HepG2 (cell line): Measurements from ENCODE around the gene ZNF322. TPM values are rescaled to one million over a fixed set of nuclear protein-coding genes. Genes with fewer than 3 reads are reported as not detected.

Experiments
- ATM ChIP-seq: fragments of 450-650 bp; IDR thresholded peaks from 2 replicates; pipeline ENCODE4 v1.7.1; 2017; ENCODE audit warnings: mild to moderate bottlenecking, borderline replicate concordance
- ATRX ChIP-seq: sonication (generic); formaldehyde crosslinking; IDR thresholded peaks from 2 replicates; pipeline ENCODE4 v1.4.0; 2020; ENCODE audit warnings: missing genetic modification reagents, borderline replicate concordance
- ELF3 ChIP-seq: IDR thresholded peaks from 2 replicates; pipeline ENCODE4 v1.6.1; 2016; ENCODE audit warnings: missing genetic modification reagents, missing compliant biosample characterization
- GLI4 ChIP-seq: sonication (generic); formaldehyde crosslinking; IDR thresholded peaks from 2 replicates; pipeline ENCODE4 v1.5.1; 2020; ENCODE audit warnings: missing genetic modification reagents, mild to moderate bottlenecking, moderate library complexity, borderline replicate concordance
- HMG20B ChIP-seq: conservative IDR thresholded peaks from 2 replicates; pipeline ENCODE4 v1.6.1; 2016; ENCODE audit warnings: missing genetic modification reagents, missing compliant biosample characterization
- HNRNPK ChIP-seq: fragments of 200-400 bp; formaldehyde crosslinking; IDR thresholded peaks from 2 replicates; pipeline ENCODE4 v1.6.1; 2018; ENCODE audit warnings: low read length, low read depth, moderate library complexity, mild to moderate bottlenecking; ENCODE audit not compliant: poor library complexity, severe bottlenecking
- KLF11 ChIP-seq: IDR thresholded peaks from 2 replicates; pipeline ENCODE4 v1.6.1; 2016; ENCODE audit warnings: missing compliant biosample characterization
- NCOA1 ChIP-seq: sonication (generic); formaldehyde crosslinking; IDR thresholded peaks from 2 replicates; pipeline ENCODE4 v1.9.0; 2021; ENCODE audit warnings: missing genetic modification reagents
- NR2F2 ChIP-seq: IDR thresholded peaks from 2 replicates; pipeline ENCODE4 v1.6.1; 2012; ENCODE audit warnings: low read depth, inconsistent platforms, borderline replicate concordance
- POLR2AphosphoS2 ChIP-seq: IDR thresholded peaks from 2 replicates; pipeline ENCODE4 v1.6.1; 2011; ENCODE audit warnings: low read depth, low read length, improper control_type of control experiment
- PPARG ChIP-seq: conservative IDR thresholded peaks from 2 replicates; pipeline ENCODE4 v1.6.1; 2016; ENCODE audit warnings: missing biosample characterization, missing genetic modification reagents
- SMAD9 ChIP-seq: sonication (generic); formaldehyde crosslinking; IDR thresholded peaks from 2 replicates; pipeline ENCODE4 v1.5.1; 2020; ENCODE audit warnings: mild to moderate bottlenecking, missing genetic modification reagents
- SP140L ChIP-seq: sonication (generic); formaldehyde crosslinking; IDR thresholded peaks from 2 replicates; pipeline ENCODE4 v1.4.0; 2020; ENCODE audit warnings: missing genetic modification reagents, borderline replicate concordance
- TRIM24 ChIP-seq: sonication (generic); formaldehyde crosslinking; IDR thresholded peaks from 2 replicates; pipeline ENCODE4 v1.8.0; 2022; ENCODE audit warnings: mild to moderate bottlenecking, missing genetic modification reagents
- ZBTB21 ChIP-seq: sonication (generic); formaldehyde crosslinking; IDR thresholded peaks from 2 replicates; pipeline ENCODE4 v1.4.0; 2020; ENCODE audit warnings: missing genetic modification reagents
- ZFP1 ChIP-seq: IDR thresholded peaks from 2 replicates; pipeline ENCODE4 v1.6.1; 2016
- ZFYVE20 ChIP-seq: sonication (generic); formaldehyde crosslinking; IDR thresholded peaks from 2 replicates; pipeline ENCODE4 v1.8.0; 2023; ENCODE audit warnings: low read depth, mild to moderate bottlenecking, moderate library complexity, missing genetic modification reagents, borderline replicate concordance
- ZNF598 ChIP-seq: sonication (generic); formaldehyde crosslinking; IDR thresholded peaks from 2 replicates; pipeline ENCODE4 v1.5.1; 2020; ENCODE audit warnings: mild to moderate bottlenecking, missing genetic modification reagents, borderline replicate concordance
- ZNF816 ChIP-seq: sonication (generic); formaldehyde crosslinking; IDR thresholded peaks from 2 replicates; pipeline ENCODE4 v1.8.0; 2022; ENCODE audit warnings: missing genetic modification reagents, mild to moderate bottlenecking, borderline replicate concordance
- ZSCAN9 ChIP-seq: IDR thresholded peaks from 2 replicates; pipeline ENCODE4 v1.6.1; 2016; ENCODE audit warnings: borderline replicate concordance
- polyA plus RNA-seq, 8 experiments: library from polyadenylated mRNA; depleted of rRNA in 3 of 8; stranded (reverse) in 7 of 8; unstranded in 1 of 8; fragments of >200 nt; fragmentation: Illumina TruSeq in 4 of 8; extraction: Trizol in 4 of 8; gene quantifications; 2 replicates each; pipeline versions ENCODE4 v1.2.1 to v1.2.3, GENCODE V29; 2011 to 2016; ENCODE audit warnings: low read depth in 4 of 8, missing spikeins in 1 of 8, mixed read lengths in 1 of 8; ENCODE audit not compliant: insufficient read depth in 1 of 8
- total RNA-seq, 5 experiments: library from RNA; depleted of rRNA; stranded (reverse); fragments of >200 nt; fragmentation: Illumina TruSeq; extraction: Trizol; gene quantifications; 2 replicates each; pipeline ENCODE4 v1.2.3, GENCODE V29; 2016; ENCODE audit warnings: low read depth in 1 of 5
- TF ChIP-seq, protein P1 (sequence below): fragments of 450-650 bp; IDR thresholded peaks from 2 replicates; pipeline ENCODE4 v1.6.1; 2017; ENCODE audit warnings: mild to moderate bottlenecking
- TF ChIP-seq, protein P2 (sequence below): fragments of 450-650 bp; IDR thresholded peaks from 2 replicates; pipeline ENCODE4 v1.6.1; 2017
- TF ChIP-seq, protein P3 (sequence below): sonication (generic); IDR thresholded peaks from 2 replicates; pipeline ENCODE4 v1.6.1; 2016; ENCODE audit warnings: low read depth, borderline replicate concordance
- TF ChIP-seq, protein P4 (sequence below): sonication (generic); formaldehyde crosslinking; IDR thresholded peaks from 2 replicates; pipeline ENCODE4 v1.9.0; 2021; ENCODE audit warnings: missing genetic modification reagents, mild to moderate bottlenecking, borderline replicate concordance

The ZNF322 gene
- total and polyA plus RNA-seq, 2 of the 13 experiments (the other 11 are each of a cell fraction or from before 2014, with no cell fraction given) = 8.3 to 22.8 TPM

DNA sequence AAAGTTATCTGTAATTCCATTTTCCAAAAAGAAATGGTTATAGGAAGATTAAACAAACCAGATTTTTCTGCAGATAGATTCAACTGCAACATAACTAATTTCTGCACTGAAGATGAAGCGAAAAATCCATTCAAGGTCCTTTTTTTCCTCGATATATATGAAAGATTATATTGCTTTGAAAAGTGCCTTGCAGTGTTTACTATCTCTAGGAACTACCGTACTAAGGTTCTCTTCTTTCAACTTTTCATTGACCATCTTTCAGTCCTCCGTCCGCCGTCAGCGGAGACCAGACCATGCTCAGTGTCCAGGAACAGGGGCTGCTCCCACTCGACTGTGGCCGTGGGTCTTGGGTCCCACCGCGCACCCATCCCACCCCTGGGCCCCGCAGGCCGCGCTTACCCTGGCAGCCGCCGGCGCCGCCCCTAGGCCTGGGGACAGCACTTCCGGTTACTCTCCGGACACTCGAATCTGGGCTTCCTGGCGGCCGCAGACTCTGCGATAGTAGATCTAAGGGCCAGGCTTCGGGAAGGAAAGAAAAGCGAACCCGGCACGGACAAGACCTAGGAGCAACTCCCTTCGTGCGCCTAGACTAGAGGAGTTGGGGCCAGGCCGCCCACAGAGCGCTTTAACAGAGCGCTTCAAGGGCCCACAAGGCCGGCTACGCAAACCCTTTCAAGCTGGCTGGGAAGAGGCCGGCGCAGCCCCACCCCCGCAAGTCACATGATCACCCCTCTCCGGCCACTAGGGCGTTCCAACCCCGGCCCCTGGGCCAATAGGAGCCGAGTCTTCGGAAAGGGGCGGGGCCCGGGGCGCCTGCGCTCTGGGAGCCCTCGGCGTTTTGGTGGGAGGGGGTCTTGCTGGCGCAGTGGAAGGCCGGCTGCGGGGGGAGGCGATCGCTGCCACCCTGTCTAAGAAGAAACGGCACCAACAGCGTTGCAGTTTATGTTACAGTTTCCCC, at the start of gene ZNF322 (continued):
- TF ChIP-seq, protein P1, sequence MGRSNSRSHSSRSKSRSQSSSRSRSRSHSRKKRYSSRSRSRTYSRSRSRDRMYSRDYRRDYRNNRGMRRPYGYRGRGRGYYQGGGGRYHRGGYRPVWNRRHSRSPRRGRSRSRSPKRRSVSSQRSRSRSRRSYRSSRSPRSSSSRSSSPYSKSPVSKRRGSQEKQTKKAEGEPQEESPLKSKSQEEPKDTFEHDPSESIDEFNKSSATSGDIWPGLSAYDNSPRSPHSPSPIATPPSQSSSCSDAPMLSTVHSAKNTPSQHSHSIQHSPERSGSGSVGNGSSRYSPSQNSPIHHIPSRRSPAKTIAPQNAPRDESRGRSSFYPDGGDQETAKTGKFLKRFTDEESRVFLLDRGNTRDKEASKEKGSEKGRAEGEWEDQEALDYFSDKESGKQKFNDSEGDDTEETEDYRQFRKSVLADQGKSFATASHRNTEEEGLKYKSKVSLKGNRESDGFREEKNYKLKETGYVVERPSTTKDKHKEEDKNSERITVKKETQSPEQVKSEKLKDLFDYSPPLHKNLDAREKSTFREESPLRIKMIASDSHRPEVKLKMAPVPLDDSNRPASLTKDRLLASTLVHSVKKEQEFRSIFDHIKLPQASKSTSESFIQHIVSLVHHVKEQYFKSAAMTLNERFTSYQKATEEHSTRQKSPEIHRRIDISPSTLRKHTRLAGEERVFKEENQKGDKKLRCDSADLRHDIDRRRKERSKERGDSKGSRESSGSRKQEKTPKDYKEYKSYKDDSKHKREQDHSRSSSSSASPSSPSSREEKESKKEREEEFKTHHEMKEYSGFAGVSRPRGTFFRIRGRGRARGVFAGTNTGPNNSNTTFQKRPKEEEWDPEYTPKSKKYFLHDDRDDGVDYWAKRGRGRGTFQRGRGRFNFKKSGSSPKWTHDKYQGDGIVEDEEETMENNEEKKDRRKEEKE = no peak
- no peak for TF ChIP-seq POLR2AphosphoS2
- TF ChIP-seq PPARG (CRISPR knock-in tag) = no peak; the same call in none of the 2 replicates
- TF ChIP-seq, protein P2, sequence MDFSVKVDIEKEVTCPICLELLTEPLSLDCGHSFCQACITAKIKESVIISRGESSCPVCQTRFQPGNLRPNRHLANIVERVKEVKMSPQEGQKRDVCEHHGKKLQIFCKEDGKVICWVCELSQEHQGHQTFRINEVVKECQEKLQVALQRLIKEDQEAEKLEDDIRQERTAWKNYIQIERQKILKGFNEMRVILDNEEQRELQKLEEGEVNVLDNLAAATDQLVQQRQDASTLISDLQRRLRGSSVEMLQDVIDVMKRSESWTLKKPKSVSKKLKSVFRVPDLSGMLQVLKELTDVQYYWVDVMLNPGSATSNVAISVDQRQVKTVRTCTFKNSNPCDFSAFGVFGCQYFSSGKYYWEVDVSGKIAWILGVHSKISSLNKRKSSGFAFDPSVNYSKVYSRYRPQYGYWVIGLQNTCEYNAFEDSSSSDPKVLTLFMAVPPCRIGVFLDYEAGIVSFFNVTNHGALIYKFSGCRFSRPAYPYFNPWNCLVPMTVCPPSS = no peak
- TF ChIP-seq SMAD9 (CRISPR knock-in tag) = 0 out of 2 replicates have a peak, but pooled peaks have one; percentile 41
- TF ChIP-seq GLI4 (CRISPR knock-in tag) = peak; percentile 64; the same call in 1 of the 2 replicates
- TF ChIP-seq ZNF598 (CRISPR knock-in tag) = no peak; the same call in none of the 2 replicates
- TF ChIP-seq ZFP1 (CRISPR knock-in tag) = peak; percentile 33; the same call in 1 of the 2 replicates
- no peak for TF ChIP-seq ZBTB21 (CRISPR knock-in tag)
- no peak for TF ChIP-seq HNRNPK
- no peak for TF ChIP-seq ZFYVE20
- peak; percentile 43; the same call in 1 of the 2 replicates for TF ChIP-seq KLF11 (CRISPR knock-in tag)
- no peak; the same call in 1 of the 2 replicates for TF ChIP-seq ZSCAN9
- no peak for TF ChIP-seq TRIM24 (CRISPR knock-in tag)
- TF ChIP-seq ZNF816 (CRISPR knock-in tag) = peak; percentile 76; the same call in 1 of the 2 replicates
- no peak; the same call in 1 of the 2 replicates for TF ChIP-seq HMG20B (CRISPR knock-in tag)
- TF ChIP-seq, protein P3, sequence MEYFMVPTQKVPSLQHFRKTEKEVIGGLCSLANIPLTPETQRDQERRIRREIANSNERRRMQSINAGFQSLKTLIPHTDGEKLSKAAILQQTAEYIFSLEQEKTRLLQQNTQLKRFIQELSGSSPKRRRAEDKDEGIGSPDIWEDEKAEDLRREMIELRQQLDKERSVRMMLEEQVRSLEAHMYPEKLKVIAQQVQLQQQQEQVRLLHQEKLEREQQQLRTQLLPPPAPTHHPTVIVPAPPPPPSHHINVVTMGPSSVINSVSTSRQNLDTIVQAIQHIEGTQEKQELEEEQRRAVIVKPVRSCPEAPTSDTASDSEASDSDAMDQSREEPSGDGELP = 0 out of 2 replicates have a peak, but pooled peaks have one; percentile 4
- TF ChIP-seq, protein P4, sequence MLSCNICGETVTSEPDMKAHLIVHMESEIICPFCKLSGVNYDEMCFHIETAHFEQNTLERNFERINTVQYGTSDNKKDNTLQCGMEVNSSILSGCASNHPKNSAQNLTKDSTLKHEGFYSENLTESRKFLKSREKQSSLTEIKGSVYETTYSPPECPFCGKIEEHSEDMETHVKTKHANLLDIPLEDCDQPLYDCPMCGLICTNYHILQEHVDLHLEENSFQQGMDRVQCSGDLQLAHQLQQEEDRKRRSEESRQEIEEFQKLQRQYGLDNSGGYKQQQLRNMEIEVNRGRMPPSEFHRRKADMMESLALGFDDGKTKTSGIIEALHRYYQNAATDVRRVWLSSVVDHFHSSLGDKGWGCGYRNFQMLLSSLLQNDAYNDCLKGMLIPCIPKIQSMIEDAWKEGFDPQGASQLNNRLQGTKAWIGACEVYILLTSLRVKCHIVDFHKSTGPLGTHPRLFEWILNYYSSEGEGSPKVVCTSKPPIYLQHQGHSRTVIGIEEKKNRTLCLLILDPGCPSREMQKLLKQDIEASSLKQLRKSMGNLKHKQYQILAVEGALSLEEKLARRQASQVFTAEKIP (CRISPR knock-in tag) = no peak
- no peak for TF ChIP-seq NR2F2
- no peak for TF ChIP-seq ATM
- no peak for TF ChIP-seq ATRX (CRISPR knock-in tag)
- no peak for TF ChIP-seq NCOA1 (CRISPR knock-in tag)
- no peak for TF ChIP-seq SP140L (CRISPR knock-in tag)
- peak; percentile 61 for TF ChIP-seq ELF3 (CRISPR knock-in tag)
